A549 treated with dexamethasone at 1 μM for 4 hours (cell line): Measurements from ENCODE around the gene ACOT8. TPM values are rescaled to one million over a fixed set of nuclear protein-coding genes. Genes with fewer than 3 reads are reported as not detected.

ENCODE experiments used
- total RNA-seq: library from RNA; stranded (reverse); fragments of 200-300 nt; extraction: Qiagen RNA extraction; gene quantifications from 5 replicates; pipeline ENCODE4 v1.2.3, GENCODE V29; 2022

The ACOT8 gene
- total RNA-seq, result 16.6 to 18.0 TPM (median 16.9 TPM) in 5 replicates

GRCh38 chr20:45857114-45857881, at the start of gene ACOT8, which contains the start of gene ZSWIM3:
Gene ACOT8 (minus strand): TSS chr20:45857392. CDS start chr20:45857315, 77 bp downstream.
Gene ZSWIM3 (plus strand): TSS chr20:45857614. CDS start chr20:45857826, 212 bp downstream.

GRCh38 chr20:45890985-45891983, 34.1 kb upstream of the ACOT8 start, which contains the start of the genes CTSA and NEURL2:
Gene CTSA (plus strand): TSS chr20:45891335. CDS start chr20:45891569, 234 bp downstream.
Gene NEURL2 (minus strand): TSS chr20:45891208. CDS start chr20:45890991, 217 bp downstream.

GRCh38 chr20:45887346-45887715, 30.1 kb upstream of the ACOT8 start, which contains the start of gene SPATA25:
Gene SPATA25 (minus strand): TSS chr20:45887622. CDS start chr20:45887590, 32 bp downstream.

GRCh38 chr20:45880988-45881788, 24.0 kb upstream of the ACOT8 start, which contains the start of gene ZSWIM1:
Gene ZSWIM1 (plus strand): TSS chr20:45881227. CDS start chr20:45882593, 1,366 bp downstream.

GRCh38 chr20:45833030-45833882, 23.9 kb downstream of the ACOT8 start, which contains the start of gene SNX21:
Gene SNX21 (plus strand): TSS chr20:45833799. CDS start chr20:45833920, 121 bp downstream.

GRCh38 chr20:45827030-45827652, 30.1 kb downstream of the ACOT8 start, which contains the start of gene TNNC2:
Gene TNNC2 (minus strand): TSS chr20:45827312. CDS start chr20:45827248, 64 bp downstream.

GRCh38 chr20:45812157-45813005, 44.8 kb downstream of the ACOT8 start, which contains the start of gene UBE2C:
Gene UBE2C (plus strand): TSS chr20:45812644. CDS start chr20:45812696, 52 bp downstream.

Other genes with a start within 250 kb of the ACOT8 start
- not detected in 5 replicates for gene WFDC10A, start 227.7 kb downstream of the ACOT8 start, total RNA-seq
- not detected in 5 replicates for gene WFDC9, start 226.1 kb downstream of the ACOT8 start, total RNA-seq
- gene WFDC11, start 187.2 kb downstream of the ACOT8 start, total RNA-seq, result not detected in 5 replicates
- gene WFDC13, start 155.4 kb downstream of the ACOT8 start, total RNA-seq, result not detected in 5 replicates
- gene WFDC10B, start 152.4 kb downstream of the ACOT8 start, total RNA-seq, result not detected in 5 replicates
- gene SPINT4, start 135.0 kb downstream of the ACOT8 start, total RNA-seq, result not detected in 5 replicates
- gene WFDC3, start 65.5 kb downstream of the ACOT8 start, total RNA-seq, result 0.29 to 0.48 TPM in 2 of 5 replicates, not detected in the others
- 31.5 to 36.3 TPM (median 35.0 TPM) in 5 replicates for gene DNTTIP1, start 65.4 kb downstream of the ACOT8 start, total RNA-seq
- gene UBE2C, start 44.7 kb downstream of the ACOT8 start, total RNA-seq, result 220 to 247 TPM (median 230 TPM) in 5 replicates
- gene TNNC2, start 30.1 kb downstream of the ACOT8 start, total RNA-seq, result 0.12 to 0.29 TPM in 2 of 5 replicates, not detected in the others
- gene SNX21, start 23.6 kb downstream of the ACOT8 start, total RNA-seq, result 7.7 to 11.6 TPM (median 9.4 TPM) in 5 replicates
- gene ZSWIM3, start 222 bp upstream of the ACOT8 start, total RNA-seq, result 1.4 to 1.9 TPM (median 1.6 TPM) in 5 replicates
- 5.1 to 7.0 TPM (median 6.9 TPM) in 5 replicates for gene ZSWIM1, start 23.8 kb upstream of the ACOT8 start, total RNA-seq
- gene SPATA25, start 30.2 kb upstream of the ACOT8 start, total RNA-seq, result 0.34 to 0.57 TPM (median 0.49 TPM) in 4 of 5 replicates, not detected in the other
- 0.64 to 1.2 TPM (median 0.97 TPM) in 5 replicates for gene NEURL2, start 33.8 kb upstream of the ACOT8 start, total RNA-seq
- 87.0 to 127 TPM (median 115 TPM) in 5 replicates for gene CTSA, start 33.9 kb upstream of the ACOT8 start, total RNA-seq
- gene PLTP, start 54.8 kb upstream of the ACOT8 start, total RNA-seq, result 1.6 to 1.8 TPM (median 1.6 TPM) in 5 replicates
- 24.6 to 32.6 TPM (median 31.8 TPM) in 5 replicates for gene PCIF1, start 77.3 kb upstream of the ACOT8 start, total RNA-seq
- gene ZNF335, start 114.8 kb upstream of the ACOT8 start, total RNA-seq, result 5.9 to 9.5 TPM (median 9.1 TPM) in 5 replicates
- 0.21 to 0.66 TPM (median 0.38 TPM) in 5 replicates for gene MMP9, start 151.5 kb upstream of the ACOT8 start, total RNA-seq
- gene SLC12A5, start 171.8 kb upstream of the ACOT8 start, total RNA-seq, result 13.5 to 16.4 TPM (median 13.9 TPM) in 5 replicates
- gene NCOA5, start 232.6 kb upstream of the ACOT8 start, total RNA-seq, result 17.6 to 27.3 TPM (median 22.9 TPM) in 5 replicates